Skin epidermis (tissue), 12 donors: ENCODE results near the gene TAAR5.
"Not testable (repeated sequence)": the region's sequence is repeated elsewhere in the genome, so short reads cannot be mapped to it uniquely, and the experiment has no call there.

Experiments used
- H3K27ac ChIP-seq, 21 experiments: fragments of 200-600 bp; sonication (generic) in 11 of 21; one replicate each; pipeline ENCODE4 v1.5.0; 2020; ENCODE audit warnings: mild to moderate bottlenecking in 3 of 21, inconsistent platforms in 2 of 21, moderate library complexity in 2 of 21
- H3K4me3 ChIP-seq, 7 experiments: fragments of 200-600 bp; sonication (generic) in 2 of 7; one replicate each; pipeline ENCODE4 v1.5.0; 2020; ENCODE audit warnings: inconsistent platforms in 2 of 7, mild to moderate bottlenecking in 2 of 7, moderate library complexity in 1 of 7

Gene TAAR5

GRCh38 chr6:132584698-132585097 lies 4.8 kb downstream of the TAAR5 start:
- Histone ChIP-seq H3K27ac (no peak overlapping the region), H3K4me3 (no peak overlapping the region)

- Histone ChIP-seq H3K27ac (no peak overlapping the region), H3K4me3 (no peak overlapping the region)
Measured at GRCh38 chr6:132571774-132572173, 17.8 kb downstream of the TAAR5 start.

GRCh38 chr6:132570221-132570777 lies 19.2 kb downstream of the TAAR5 start, which contains the start of gene TAAR6:
TSS of gene TAAR6 (plus strand) at chr6:132570322. CDS start at chr6:132570322, 0 bp downstream.
- Histone ChIP-seq H3K27ac (no peak within 1 kb of the TSS), H3K4me3 (no peak within 1 kb of the TSS)

- Histone ChIP-seq H3K27ac (no peak overlapping the region), H3K4me3 (no peak overlapping the region)
Measured at GRCh38 chr6:132569170-132569569, 20.4 kb downstream of the TAAR5 start.

GRCh38 chr6:132568611-132569010 lies 20.9 kb downstream of the TAAR5 start:
- no peak overlapping the region for H3K4me3 ChIP-seq
- no peak overlapping the region for H3K27ac ChIP-seq

- Histone ChIP-seq H3K4me3 (no peak overlapping the region), H3K27ac (no peak overlapping the region)
Measured at GRCh38 chr6:132567566-132567965, 22.0 kb downstream of the TAAR5 start.

GRCh38 chr6:132566404-132566803 lies 23.1 kb downstream of the TAAR5 start:
- Histone ChIP-seq H3K4me3 (no peak overlapping the region), H3K27ac (no peak overlapping the region)

- H3K27ac ChIP-seq, H3K4me3 ChIP-seq: not testable (repeated sequence)
Measured at GRCh38 chr6:132560087-132560486, 29.5 kb downstream of the TAAR5 start.

GRCh38 chr6:132552372-132552771 lies 37.2 kb downstream of the TAAR5 start, which contains the start of gene TAAR8:
TSS of gene TAAR8 (plus strand) at chr6:132552672. CDS start at chr6:132552693, 21 bp downstream.
- Histone ChIP-seq H3K4me3 (no peak within 1 kb of the TSS), H3K27ac (no peak within 1 kb of the TSS)

- no peak overlapping the region for H3K27ac ChIP-seq
Measured at GRCh38 chr6:132551214-132551613, 38.3 kb downstream of the TAAR5 start.

GRCh38 chr6:132548746-132549463 lies 40.6 kb downstream of the TAAR5 start:
- Histone ChIP-seq H3K27ac (no peak overlapping the region), H3K4me3 (no peak overlapping the region)

More at GRCh38 chr6:132551214-132551613, 38.3 kb downstream of the TAAR5 start:
- H3K4me3 ChIP-seq = no peak overlapping the region

GRCh38 chr6:132544826-132545225 lies 44.7 kb downstream of the TAAR5 start:
- H3K4me3 ChIP-seq = no peak overlapping the region
- no peak overlapping the region for H3K27ac ChIP-seq
